Stimulated activated CD8-positive, alpha-beta memory T cell treated with anti-CD3 and anti-CD28 coated beads, Interleukin-4, amount 100 ng/mL, for 24 hours (primary cell): ENCODE results near the gene CHAD.

Experiments used
- DNase-seq: peaks from one replicate; pipeline ENCODE4 v3.0.0-alpha.2; 2020; ENCODE audit warnings: low read depth

The CHAD gene

GRCh38 chr17:50468304-50469207, at the start of gene CHAD:
Gene CHAD, minus strand, starts transcription at chr17:50468880. Its CDS starts 67 bp downstream, at chr17:50468813.
- no peak for DNase-seq

- DNase-seq: no peak
These were observed 49.1 kb upstream of the CHAD start for GRCh38 chr17:50517504-50518383.

- DNase-seq: no peak
These were observed 48.3 kb upstream of the CHAD start for GRCh38 chr17:50517011-50517410.

GRCh38 chr17:50514936-50515702, 46.4 kb upstream of the CHAD start:
- DNase-seq: no peak

GRCh38 chr17:50514388-50514787, 45.7 kb upstream of the CHAD start:
- no peak for DNase-seq

- DNase-seq: no peak
These were observed 44.8 kb upstream of the CHAD start for GRCh38 chr17:50513495-50513894.

GRCh38 chr17:50511058-50511457, 42.4 kb upstream of the CHAD start:
- DNase-seq: no peak

GRCh38 chr17:50508573-50509460, 40.1 kb upstream of the CHAD start:
- DNase-seq: no peak

- DNase-seq: peak; percentile 61
These were observed 39.3 kb upstream of the CHAD start, which contains the start of gene MYCBPAP for GRCh38 chr17:50507871-50508572. Gene MYCBPAP, plus strand, starts transcription at chr17:50508439. Its CDS starts 236 bp downstream, at chr17:50508675.

- no peak for DNase-seq
These were observed 37.6 kb upstream of the CHAD start for GRCh38 chr17:50506298-50506697.

- no peak for DNase-seq
These were observed 37.0 kb upstream of the CHAD start for GRCh38 chr17:50505591-50506130.

- no peak for DNase-seq
These were observed 33.8 kb upstream of the CHAD start for GRCh38 chr17:50502301-50502990.

- no peak for DNase-seq
These were observed 32.4 kb upstream of the CHAD start for GRCh38 chr17:50501054-50501453.

- no peak for DNase-seq
These were observed 31.0 kb upstream of the CHAD start for GRCh38 chr17:50499721-50500120.

- DNase-seq: no peak
These were observed 30.6 kb upstream of the CHAD start for GRCh38 chr17:50499270-50499669.

- DNase-seq: no peak
These were observed 29.6 kb upstream of the CHAD start for GRCh38 chr17:50498021-50498874.

- DNase-seq: no peak
These were observed 27.2 kb upstream of the CHAD start for GRCh38 chr17:50495918-50496317.

- no peak for DNase-seq
These were observed 26.6 kb upstream of the CHAD start for GRCh38 chr17:50495217-50495823.
